Mesenchymal stem cell (in vitro differentiated cells and primary cell): Measurements from ENCODE around the gene BSCL2. TPM values are rescaled to one million over a fixed set of nuclear protein-coding genes. Genes with fewer than 3 reads are reported as not detected.

Source experiments
- DNase-seq: peaks from one replicate; pipeline ENCODE4 v3.0.0-alpha.2; 2013
- H2AFZ ChIP-seq: one replicate; pipeline ENCODE4 v1.6.1; 2013; ENCODE audit warnings: low read depth, mild to moderate bottlenecking, control low read depth, inconsistent platforms, low read length, moderate library complexity
- H2AK5ac ChIP-seq: 2 replicates; pipeline ENCODE4 v1.6.1; 2013; ENCODE audit warnings: low read length, moderate library complexity, mild to moderate bottlenecking, inconsistent platforms; ENCODE audit not compliant: severe bottlenecking
- H2BK120ac ChIP-seq: one replicate; pipeline ENCODE4 v1.6.1; 2013; ENCODE audit warnings: low read depth, mild to moderate bottlenecking, inconsistent platforms, low read length, moderate library complexity
- H2BK12ac ChIP-seq, 2 experiments: one replicate each; pipeline ENCODE4 v1.6.1; 2013; ENCODE audit warnings: inconsistent platforms in 2 of 2, low read length in 2 of 2, mild to moderate bottlenecking in 2 of 2, moderate library complexity in 2 of 2, control low read depth in 1 of 2
- H2BK15ac ChIP-seq: one replicate; pipeline ENCODE4 v1.6.1; 2013; ENCODE audit warnings: mild to moderate bottlenecking, low read depth, inconsistent platforms; ENCODE audit not compliant: poor library complexity, severe bottlenecking
- H2BK5ac ChIP-seq: 2 replicates; pipeline ENCODE4 v1.6.1; 2013; ENCODE audit warnings: low read depth, mild to moderate bottlenecking, low read length, control low read depth, inconsistent platforms; ENCODE audit not compliant: poor library complexity, severe bottlenecking
- H3K14ac ChIP-seq, 2 experiments: one replicate each; pipeline ENCODE4 v1.6.1; 2013; ENCODE audit warnings: inconsistent platforms in 2 of 2, low read length in 2 of 2, control low read depth in 1 of 2, mild to moderate bottlenecking in 1 of 2, moderate library complexity in 1 of 2
- H3K18ac ChIP-seq, 2 experiments: one replicate each; pipeline ENCODE4 v1.6.1; 2013; ENCODE audit warnings: inconsistent platforms in 2 of 2, low read length in 2 of 2, control low read depth in 1 of 2, low read depth in 1 of 2, mild to moderate bottlenecking in 1 of 2
- H3K23ac ChIP-seq, 2 experiments: one replicate each; pipeline ENCODE4 v1.6.1; 2013; ENCODE audit warnings: inconsistent platforms in 2 of 2, low read length in 2 of 2, mild to moderate bottlenecking in 2 of 2, moderate library complexity in 2 of 2, control low read depth in 1 of 2
- H3K27ac ChIP-seq: 2 replicates; pipeline ENCODE4 v1.5.1; 2013; ENCODE audit warnings: mild to moderate bottlenecking, moderate library complexity, low read length, control low read depth, inconsistent platforms; ENCODE audit not compliant: poor library complexity, severe bottlenecking
- H3K27me3 ChIP-seq, 2 experiments: 2 replicates each; pipeline versions ENCODE4 v1.6.1 to v1.7.0; 2013; ENCODE audit warnings: low read length in 2 of 2, mild to moderate bottlenecking in 2 of 2, moderate library complexity in 2 of 2, control low read depth in 1 of 2, inconsistent platforms in 1 of 2; ENCODE audit not compliant: control insufficient read depth in 1 of 2, insufficient read depth in 1 of 2
- H3K36me3 ChIP-seq, 2 experiments: 2 replicates each; pipeline versions ENCODE4 v1.6.1 to v1.7.0; 2013; ENCODE audit warnings: low read length in 2 of 2, control low read depth in 1 of 2, inconsistent platforms in 1 of 2, low read depth in 1 of 2, mild to moderate bottlenecking in 1 of 2; ENCODE audit not compliant: insufficient read depth in 2 of 2, control insufficient read depth in 1 of 2
- H3K4ac ChIP-seq, 2 experiments: one replicate each; pipeline ENCODE4 v1.6.1; 2013; ENCODE audit warnings: inconsistent platforms in 2 of 2, low read length in 2 of 2, mild to moderate bottlenecking in 2 of 2, moderate library complexity in 2 of 2, control low read depth in 1 of 2, low read depth in 1 of 2
- H3K4me1 ChIP-seq: 2 replicates; pipeline ENCODE4 v1.6.1; 2013; ENCODE audit warnings: low read depth, low read length, control low read depth; ENCODE audit not compliant: control insufficient read depth, insufficient read depth
- H3K4me2 ChIP-seq: 2 replicates; pipeline ENCODE4 v1.6.1; 2013; ENCODE audit warnings: low read length, mild to moderate bottlenecking, inconsistent platforms; ENCODE audit not compliant: poor library complexity, severe bottlenecking
- H3K4me3 ChIP-seq, 2 experiments: 2 replicates each; pipeline versions ENCODE4 v1.5.1 to v1.7.0; 2013; ENCODE audit warnings: low read length in 2 of 2, mild to moderate bottlenecking in 2 of 2, control low read depth in 1 of 2, low read depth in 1 of 2; ENCODE audit not compliant: insufficient read depth in 1 of 2
- H3K79me1 ChIP-seq: replicated peaks from 2 replicates; pipeline ENCODE4 v1.6.1; 2013; ENCODE audit warnings: mild to moderate bottlenecking, control low read depth, low read length, inconsistent platforms; ENCODE audit not compliant: poor library complexity, severe bottlenecking
- H3K9ac ChIP-seq: 2 replicates; pipeline ENCODE4 v1.7.0; 2013; ENCODE audit warnings: mild to moderate bottlenecking, low read length, moderate library complexity
- H3K9me3 ChIP-seq: 2 replicates; pipeline ENCODE4 v1.7.0; 2013; ENCODE audit warnings: mild to moderate bottlenecking, low read length; ENCODE audit not compliant: control insufficient read depth
- H4K8ac ChIP-seq: one replicate; pipeline ENCODE4 v1.6.1; 2013; ENCODE audit warnings: inconsistent platforms, mild to moderate bottlenecking, low read length, moderate library complexity
- H4K91ac ChIP-seq: one replicate; pipeline ENCODE4 v1.6.1; 2013; ENCODE audit warnings: mild to moderate bottlenecking, low read length, inconsistent platforms
- WGBS: methylation state at CpG from one replicate; pipeline ENCODE4 v1.1.7; 2013; ENCODE audit warnings: mixed read lengths; 5-methylcytosine and 5-hydroxymethylcytosine counted together
- small RNA-seq: library from polyadenylated mRNA; stranded (forward); fragments of <200 nt; extraction: miRNeasy Mini kit (QIAGEN cat#:217004); gene quantifications from one replicate; pipeline ENCODE3, GENCODE V24; 2013; ENCODE audit warnings: low read depth

The BSCL2 gene

GRCh38 chr11:62644220-62644619 lies 63.0 kb downstream of the BSCL2 start:
- Histone ChIP-seq H2AK5ac (no peak overlapping the region), H3K4me3 (no peak overlapping the region), H2AFZ (no peak overlapping the region), H2BK120ac (no peak overlapping the region), H3K4me2 (no peak overlapping the region), H3K14ac (no peak overlapping the region), H3K23ac (no peak overlapping the region), H3K36me3 (peaks cover 41 to 53% of the 10 kb centered on the region in 2 experiments), H3K27me3 (no peaks in the 10 kb centered on the region), H2BK12ac (no peak overlapping the region), H2BK5ac (no peak overlapping the region), H4K8ac (no peak overlapping the region), H3K27ac (no peak overlapping the region), H3K18ac (no peak overlapping the region), H3K79me1 (peaks cover 19% of the 10 kb centered on the region), H3K9me3 (no peaks in the 10 kb centered on the region), H3K9ac (peak overlapping the region; percentile 99), H3K4me1 (peaks cover 10% of the 10 kb centered on the region), H2BK15ac (no peak overlapping the region), H3K4ac (no peak overlapping the region), H4K91ac (no peak overlapping the region)
- no peak for DNase-seq
- WGBS = 83% methylated on average over 8 of the region's 8 CpGs

Small RNAs within 50 kb of the gene (small RNA-seq; reads per million reads assigned to genes)
- not detected for gene SNORA57
